Mesenchymal stem cell (in vitro differentiated cells and primary cell): ENCODE results near the gene CBFA2T2.
"Not testable (repeated sequence)": the region's sequence is repeated elsewhere in the genome, so short reads cannot be mapped to it uniquely, and the experiment has no call there.

Source experiments
- DNase-seq: peaks from one replicate; pipeline ENCODE4 v3.0.0-alpha.2; 2013
- H2AFZ ChIP-seq: one replicate; pipeline ENCODE4 v1.6.1; 2013; ENCODE audit warnings: low read depth, mild to moderate bottlenecking, control low read depth, inconsistent platforms, low read length, moderate library complexity
- H2AK5ac ChIP-seq: 2 replicates; pipeline ENCODE4 v1.6.1; 2013; ENCODE audit warnings: low read length, moderate library complexity, mild to moderate bottlenecking, inconsistent platforms; ENCODE audit not compliant: severe bottlenecking
- H2BK120ac ChIP-seq: one replicate; pipeline ENCODE4 v1.6.1; 2013; ENCODE audit warnings: low read depth, mild to moderate bottlenecking, inconsistent platforms, low read length, moderate library complexity
- H2BK12ac ChIP-seq, 2 experiments: one replicate each; pipeline ENCODE4 v1.6.1; 2013; ENCODE audit warnings: inconsistent platforms in 2 of 2, low read length in 2 of 2, mild to moderate bottlenecking in 2 of 2, moderate library complexity in 2 of 2, control low read depth in 1 of 2
- H2BK15ac ChIP-seq: one replicate; pipeline ENCODE4 v1.6.1; 2013; ENCODE audit warnings: mild to moderate bottlenecking, low read depth, inconsistent platforms; ENCODE audit not compliant: poor library complexity, severe bottlenecking
- H2BK5ac ChIP-seq: 2 replicates; pipeline ENCODE4 v1.6.1; 2013; ENCODE audit warnings: low read depth, mild to moderate bottlenecking, low read length, control low read depth, inconsistent platforms; ENCODE audit not compliant: poor library complexity, severe bottlenecking
- H3K14ac ChIP-seq, 2 experiments: one replicate each; pipeline ENCODE4 v1.6.1; 2013; ENCODE audit warnings: inconsistent platforms in 2 of 2, low read length in 2 of 2, control low read depth in 1 of 2, mild to moderate bottlenecking in 1 of 2, moderate library complexity in 1 of 2
- H3K18ac ChIP-seq, 2 experiments: one replicate each; pipeline ENCODE4 v1.6.1; 2013; ENCODE audit warnings: inconsistent platforms in 2 of 2, low read length in 2 of 2, control low read depth in 1 of 2, low read depth in 1 of 2, mild to moderate bottlenecking in 1 of 2
- H3K23ac ChIP-seq, 2 experiments: one replicate each; pipeline ENCODE4 v1.6.1; 2013; ENCODE audit warnings: inconsistent platforms in 2 of 2, low read length in 2 of 2, mild to moderate bottlenecking in 2 of 2, moderate library complexity in 2 of 2, control low read depth in 1 of 2
- H3K27ac ChIP-seq: 2 replicates; pipeline ENCODE4 v1.5.1; 2013; ENCODE audit warnings: mild to moderate bottlenecking, moderate library complexity, low read length, control low read depth, inconsistent platforms; ENCODE audit not compliant: poor library complexity, severe bottlenecking
- H3K27me3 ChIP-seq, 2 experiments: 2 replicates each; pipeline versions ENCODE4 v1.6.1 to v1.7.0; 2013; ENCODE audit warnings: low read length in 2 of 2, mild to moderate bottlenecking in 2 of 2, moderate library complexity in 2 of 2, control low read depth in 1 of 2, inconsistent platforms in 1 of 2; ENCODE audit not compliant: control insufficient read depth in 1 of 2, insufficient read depth in 1 of 2
- H3K36me3 ChIP-seq, 2 experiments: 2 replicates each; pipeline versions ENCODE4 v1.6.1 to v1.7.0; 2013; ENCODE audit warnings: low read length in 2 of 2, control low read depth in 1 of 2, inconsistent platforms in 1 of 2, low read depth in 1 of 2, mild to moderate bottlenecking in 1 of 2; ENCODE audit not compliant: insufficient read depth in 2 of 2, control insufficient read depth in 1 of 2
- H3K4ac ChIP-seq, 2 experiments: one replicate each; pipeline ENCODE4 v1.6.1; 2013; ENCODE audit warnings: inconsistent platforms in 2 of 2, low read length in 2 of 2, mild to moderate bottlenecking in 2 of 2, moderate library complexity in 2 of 2, control low read depth in 1 of 2, low read depth in 1 of 2
- H3K4me1 ChIP-seq: 2 replicates; pipeline ENCODE4 v1.6.1; 2013; ENCODE audit warnings: low read depth, low read length, control low read depth; ENCODE audit not compliant: control insufficient read depth, insufficient read depth
- H3K4me2 ChIP-seq: 2 replicates; pipeline ENCODE4 v1.6.1; 2013; ENCODE audit warnings: low read length, mild to moderate bottlenecking, inconsistent platforms; ENCODE audit not compliant: poor library complexity, severe bottlenecking
- H3K4me3 ChIP-seq, 2 experiments: 2 replicates each; pipeline versions ENCODE4 v1.5.1 to v1.7.0; 2013; ENCODE audit warnings: low read length in 2 of 2, mild to moderate bottlenecking in 2 of 2, control low read depth in 1 of 2, low read depth in 1 of 2; ENCODE audit not compliant: insufficient read depth in 1 of 2
- H3K79me1 ChIP-seq: replicated peaks from 2 replicates; pipeline ENCODE4 v1.6.1; 2013; ENCODE audit warnings: mild to moderate bottlenecking, control low read depth, low read length, inconsistent platforms; ENCODE audit not compliant: poor library complexity, severe bottlenecking
- H3K9ac ChIP-seq: 2 replicates; pipeline ENCODE4 v1.7.0; 2013; ENCODE audit warnings: mild to moderate bottlenecking, low read length, moderate library complexity
- H3K9me3 ChIP-seq: 2 replicates; pipeline ENCODE4 v1.7.0; 2013; ENCODE audit warnings: mild to moderate bottlenecking, low read length; ENCODE audit not compliant: control insufficient read depth
- H4K8ac ChIP-seq: one replicate; pipeline ENCODE4 v1.6.1; 2013; ENCODE audit warnings: inconsistent platforms, mild to moderate bottlenecking, low read length, moderate library complexity
- H4K91ac ChIP-seq: one replicate; pipeline ENCODE4 v1.6.1; 2013; ENCODE audit warnings: mild to moderate bottlenecking, low read length, inconsistent platforms
- WGBS: methylation state at CpG from one replicate; pipeline ENCODE4 v1.1.7; 2013; ENCODE audit warnings: mixed read lengths; 5-methylcytosine and 5-hydroxymethylcytosine counted together

Gene CBFA2T2

GRCh38 chr20:33508015-33508414 lies 18.1 kb downstream of the CBFA2T2 start:
- H3K36me3 ChIP-seq, H2BK15ac ChIP-seq, H3K4me3 ChIP-seq, H3K4ac ChIP-seq, DNase-seq, H3K27ac ChIP-seq, H3K23ac ChIP-seq, H3K4me1 ChIP-seq, H2AK5ac ChIP-seq, H2BK5ac ChIP-seq, H3K9ac ChIP-seq, H3K27me3 ChIP-seq, H3K9me3 ChIP-seq, H3K14ac ChIP-seq, H4K91ac ChIP-seq, H2BK120ac ChIP-seq, H2BK12ac ChIP-seq, H3K4me2 ChIP-seq, H3K18ac ChIP-seq, H4K8ac ChIP-seq, H2AFZ ChIP-seq: not testable (repeated sequence)
- WGBS = over 99% methylated on average over 7 of the region's 7 CpGs
- peaks cover 25% of the 10 kb centered on the region for H3K79me1 ChIP-seq

GRCh38 chr20:33509057-33509456 lies 19.2 kb downstream of the CBFA2T2 start:
- not testable (repeated sequence) for H2BK15ac ChIP-seq, H4K8ac ChIP-seq, H3K4me3 ChIP-seq, H3K4ac ChIP-seq, H3K9ac ChIP-seq, H3K14ac ChIP-seq, DNase-seq, H2BK120ac ChIP-seq, H3K9me3 ChIP-seq, H3K27ac ChIP-seq, H3K18ac ChIP-seq, H2BK12ac ChIP-seq, H2BK5ac ChIP-seq, H2AK5ac ChIP-seq, H3K36me3 ChIP-seq, H3K27me3 ChIP-seq, H3K4me2 ChIP-seq, H2AFZ ChIP-seq, H4K91ac ChIP-seq, H3K23ac ChIP-seq
- peaks cover 12% of the 10 kb centered on the region for H3K4me1 ChIP-seq
- peaks cover 25% of the 10 kb centered on the region for H3K79me1 ChIP-seq
- no CpG with 5 or more reads among the region's 3 CpGs for WGBS

DNA sequence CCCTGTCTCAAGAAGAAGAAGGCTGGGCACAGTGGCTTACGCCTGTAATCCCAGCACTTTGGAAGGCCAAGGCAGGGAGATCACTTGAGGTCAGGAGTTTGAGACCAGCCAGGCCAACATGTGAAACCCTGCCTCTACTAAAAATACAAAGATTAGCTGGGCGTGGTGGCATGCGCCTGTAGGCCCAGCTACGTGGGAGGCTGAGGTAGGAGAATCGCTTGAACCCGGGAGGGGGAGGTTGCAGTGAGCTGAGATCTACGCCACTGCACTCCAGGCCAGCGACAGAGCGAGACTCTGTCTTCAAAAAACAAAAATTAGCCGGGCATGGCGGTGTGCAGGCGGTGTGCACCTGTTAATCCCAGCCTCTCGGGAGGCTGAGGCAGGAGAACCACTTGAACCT lies 22.0 kb downstream of the CBFA2T2 start:
- H3K4me3 ChIP-seq = not testable (repeated sequence)

GRCh38 chr20:33515569-33516216 lies 25.8 kb downstream of the CBFA2T2 start:
- Histone ChIP-seq H2BK15ac (no peak overlapping the region), H3K4ac (no peak overlapping the region), H3K23ac (no peak overlapping the region), H3K79me1 (peaks cover 16% of the 10 kb centered on the region), H3K27me3 (no peaks in the 10 kb centered on the region), H3K4me2 (no peak overlapping the region), H3K18ac (no peak overlapping the region), H2BK5ac (no peak overlapping the region), H3K36me3 (no peaks in the 10 kb centered on the region), H3K27ac (no peak overlapping the region), H2AK5ac (peak overlapping the region; percentile 91), H3K4me3 (no peak overlapping the region), H2BK120ac (no peak overlapping the region), H3K9ac (no peak overlapping the region), H4K91ac (no peak overlapping the region), H3K9me3 (no peaks in the 10 kb centered on the region), H2AFZ (no peak overlapping the region), H4K8ac (no peak overlapping the region), H3K14ac (no peak overlapping the region), H3K4me1 (peaks cover 18% of the 10 kb centered on the region), H2BK12ac (no peak overlapping the region)
- DNase-seq = no peak
- WGBS = 96% methylated on average over 9 of the region's 11 CpGs

More for the DNA sequence above, 22.0 kb downstream of the CBFA2T2 start:
- not testable (repeated sequence) for H2BK15ac ChIP-seq, H3K4ac ChIP-seq, H4K91ac ChIP-seq, H2AK5ac ChIP-seq, H2BK12ac ChIP-seq, H4K8ac ChIP-seq, H3K18ac ChIP-seq, H3K14ac ChIP-seq, H3K9ac ChIP-seq, H3K36me3 ChIP-seq, H3K9me3 ChIP-seq, H2AFZ ChIP-seq, H3K4me2 ChIP-seq, DNase-seq, H3K23ac ChIP-seq, H3K27me3 ChIP-seq, H2BK120ac ChIP-seq, H3K27ac ChIP-seq, H2BK5ac ChIP-seq
- H3K79me1 ChIP-seq = peaks cover 23% of the 10 kb centered on the region
- H3K4me1 ChIP-seq = peaks cover 13% of the 10 kb centered on the region
- 96% methylated on average over 13 of the region's 13 CpGs for WGBS
